ENCODE results near the gene ROBO2. TPM values are rescaled to one million over a fixed set of nuclear protein-coding genes. Genes with fewer than 3 reads are reported as not detected.

ROBO2 gene
- total RNA-seq, 1 donor from 2014 or later = 42.3 TPM

GRCh38 chr3:77690284-77690845 lies 650.5 kb downstream of the ROBO2 start:
- no peak for DNase-seq

- no peak for DNase-seq
Measured at GRCh38 chr3:77693147-77693546, 653.2 kb downstream of the ROBO2 start.

- no peak for DNase-seq
Measured at GRCh38 chr3:77699125-77699691, 659.3 kb downstream of the ROBO2 start.

Small RNA genes within 50 kb of the gene (small RNA-seq; reads per million reads assigned to genes)
- gene RNU6-386P (ENCODE audit: low replicate concordance) = not detected
